Bronchial epithelial cell (primary cell): ENCODE measurements around the gene SCRG1. TPM values are rescaled to one million over a fixed set of nuclear protein-coding genes. Genes with fewer than 3 reads are reported as not detected.

Experiments
- DNase-seq: peaks from one replicate; pipeline ENCODE4 v3.0.0-alpha.2; 2010; ENCODE audit warnings: low read depth
- FAIRE-seq: peaks from 2 replicates; lab custom pipeline; 2011; peaks lifted over from hg19 to GRCh38; lab: Jason Lieb, UNC
- H3K27me3 ChIP-seq: 2 replicates; pipeline ENCODE4 v1.5.1; 2011; ENCODE audit warnings: low read length; ENCODE audit not compliant: control insufficient read depth, insufficient read depth
- H3K36me3 ChIP-seq: 2 replicates; pipeline ENCODE4 v1.5.1; 2011; ENCODE audit warnings: low read length; ENCODE audit not compliant: control insufficient read depth, insufficient read depth
- H3K4me3 ChIP-seq: 2 replicates; pipeline ENCODE4 v1.5.1; 2011; ENCODE audit warnings: mild to moderate bottlenecking, low read depth, low read length, control low read depth
- total RNA-seq: library from RNA; depleted of rRNA; stranded (reverse); fragments of >200 nt; gene quantifications from 2 replicates; pipeline ENCODE4 v1.2.1, GENCODE V29; 2014
- TF ChIP-seq, protein P1 (sequence below): IDR thresholded peaks from 2 replicates; pipeline ENCODE4 v1.5.1; 2011; ENCODE audit warnings: mild to moderate bottlenecking, moderate library complexity, low read length, control low read depth, inconsistent platforms; ENCODE audit not compliant: insufficient read depth, severe bottlenecking

Gene SCRG1
- total RNA-seq, 1 donor from 2014 or later = not detected

DNA sequence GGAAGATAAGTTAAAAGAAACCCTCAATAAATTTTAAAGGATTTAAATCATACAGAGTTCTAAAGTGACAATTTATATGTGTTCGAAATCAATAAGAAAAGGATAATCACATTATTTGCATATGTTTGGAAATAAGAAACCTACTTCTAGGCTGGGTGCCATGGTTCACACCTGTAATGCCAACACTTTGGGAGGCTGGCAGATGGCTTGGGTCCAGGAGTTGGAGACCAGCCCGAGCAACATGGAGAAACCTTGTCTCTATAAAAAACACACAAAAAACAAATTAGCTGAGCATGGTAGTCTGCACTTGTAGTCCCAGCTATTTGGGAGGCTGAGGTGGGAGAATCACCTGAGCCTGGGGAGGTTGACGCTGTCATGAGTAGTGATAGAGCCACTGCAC lies 36.2 kb downstream of the SCRG1 start:
- H3K4me3 ChIP-seq = no peak overlapping the region
- no peaks in the 10 kb centered on the region for H3K27me3 ChIP-seq
- H3K36me3 ChIP-seq = no peaks in the 10 kb centered on the region
- no peak for DNase-seq
- TF ChIP-seq, protein P1, sequence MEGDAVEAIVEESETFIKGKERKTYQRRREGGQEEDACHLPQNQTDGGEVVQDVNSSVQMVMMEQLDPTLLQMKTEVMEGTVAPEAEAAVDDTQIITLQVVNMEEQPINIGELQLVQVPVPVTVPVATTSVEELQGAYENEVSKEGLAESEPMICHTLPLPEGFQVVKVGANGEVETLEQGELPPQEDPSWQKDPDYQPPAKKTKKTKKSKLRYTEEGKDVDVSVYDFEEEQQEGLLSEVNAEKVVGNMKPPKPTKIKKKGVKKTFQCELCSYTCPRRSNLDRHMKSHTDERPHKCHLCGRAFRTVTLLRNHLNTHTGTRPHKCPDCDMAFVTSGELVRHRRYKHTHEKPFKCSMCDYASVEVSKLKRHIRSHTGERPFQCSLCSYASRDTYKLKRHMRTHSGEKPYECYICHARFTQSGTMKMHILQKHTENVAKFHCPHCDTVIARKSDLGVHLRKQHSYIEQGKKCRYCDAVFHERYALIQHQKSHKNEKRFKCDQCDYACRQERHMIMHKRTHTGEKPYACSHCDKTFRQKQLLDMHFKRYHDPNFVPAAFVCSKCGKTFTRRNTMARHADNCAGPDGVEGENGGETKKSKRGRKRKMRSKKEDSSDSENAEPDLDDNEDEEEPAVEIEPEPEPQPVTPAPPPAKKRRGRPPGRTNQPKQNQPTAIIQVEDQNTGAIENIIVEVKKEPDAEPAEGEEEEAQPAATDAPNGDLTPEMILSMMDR = no peak
- no peak for FAIRE-seq

DNA sequence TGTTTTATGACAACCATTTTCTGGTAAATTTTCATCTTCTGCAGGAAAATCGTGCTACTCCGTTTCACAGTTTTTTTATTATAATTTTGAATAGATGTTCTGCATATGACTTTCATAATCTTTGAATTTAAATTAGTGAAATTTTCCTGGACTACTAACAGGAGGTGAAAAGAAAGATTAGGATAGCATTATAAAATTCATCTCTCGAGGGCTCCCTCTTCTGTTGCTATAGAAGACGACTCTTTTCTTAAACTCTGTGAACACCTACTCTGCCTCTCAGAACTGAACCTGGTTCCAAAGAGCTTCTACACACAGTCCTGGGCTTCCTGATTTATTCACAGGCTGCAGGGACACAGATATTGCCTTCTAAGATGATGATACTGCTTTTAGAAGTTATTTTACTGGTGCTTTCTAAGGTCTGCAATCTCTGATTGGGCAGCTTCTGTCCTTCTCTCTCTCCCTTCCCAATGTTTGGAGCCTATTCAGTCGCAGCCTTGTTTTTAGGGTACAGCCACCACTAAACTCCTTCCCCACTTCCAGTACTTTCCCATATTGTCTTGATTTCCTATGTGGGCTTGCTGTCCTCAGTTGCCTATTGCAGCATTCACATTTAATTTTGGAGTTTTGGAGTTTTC lies 38.2 kb downstream of the SCRG1 start:
- no peak for FAIRE-seq
- H3K27me3 ChIP-seq = no peaks in the 10 kb centered on the region
- H3K36me3 ChIP-seq = no peaks in the 10 kb centered on the region
- DNase-seq = peak; percentile 14
- TF ChIP-seq, protein P1 = peak; percentile 20
- H3K4me3 ChIP-seq = no peak overlapping the region

GRCh38 chr4:173357939-173358338 lies 41.0 kb downstream of the SCRG1 start:
- TF ChIP-seq, protein P1 = no peak
- no peak for DNase-seq
- no peaks in the 10 kb centered on the region for H3K36me3 ChIP-seq
- no peak overlapping the region for H3K4me3 ChIP-seq
- no peaks in the 10 kb centered on the region for H3K27me3 ChIP-seq
- no peak for FAIRE-seq

DNA sequence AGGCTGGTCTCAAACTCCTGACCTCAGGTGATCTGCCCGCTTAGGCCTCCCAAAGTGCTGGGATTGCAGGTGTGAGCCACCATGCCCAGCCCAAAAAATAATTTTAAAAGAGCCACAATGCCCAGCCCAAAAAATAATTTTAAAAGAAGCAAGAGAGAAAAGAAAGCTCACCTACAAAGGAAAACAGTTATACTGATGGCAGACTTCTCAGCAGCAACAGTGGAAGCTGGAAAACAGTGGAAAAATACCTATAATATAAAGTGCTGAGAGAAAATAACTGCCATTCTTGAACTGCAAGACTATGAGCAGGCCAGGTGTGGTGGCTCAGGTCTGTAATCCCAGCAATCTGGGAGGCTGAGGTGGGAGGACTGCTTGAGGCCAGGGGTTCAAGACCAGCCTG lies 51.4 kb downstream of the SCRG1 start:
- FAIRE-seq = no peak
- H3K4me3 ChIP-seq = no peak overlapping the region
- no peak for DNase-seq
- no peaks in the 10 kb centered on the region for H3K36me3 ChIP-seq
- no peaks in the 10 kb centered on the region for H3K27me3 ChIP-seq
- TF ChIP-seq, protein P1 = no peak

- no peak overlapping the region for H3K4me3 ChIP-seq
- no peak for DNase-seq
- no peaks in the 10 kb centered on the region for H3K27me3 ChIP-seq
- TF ChIP-seq, protein P1 = no peak
- H3K36me3 ChIP-seq = no peaks in the 10 kb centered on the region
- no peak for FAIRE-seq
These were observed 52.8 kb downstream of the SCRG1 start for GRCh38 chr4:173346074-173346473.

- FAIRE-seq (no peak), DNase-seq (no peak)
- Histone ChIP-seq H3K36me3 (no peaks in the 10 kb centered on the region), H3K27me3 (no peaks in the 10 kb centered on the region), H3K4me3 (no peak overlapping the region)
- TF ChIP-seq, protein P1 = no peak
These were observed 53.3 kb downstream of the SCRG1 start for GRCh38 chr4:173345648-173346047.
